Stimulated activated CD8-positive, alpha-beta memory T cell treated with anti-CD3 and anti-CD28 coated beads, Interleukin-15, amount 100 ng/mL, for 1 hour (primary cell): ENCODE results near the gene NAPB.
"Not testable (repeated sequence)": the region's sequence is repeated elsewhere in the genome, so short reads cannot be mapped to it uniquely, and the experiment has no call there.

Experiments used
- DNase-seq: peaks from one replicate; pipeline ENCODE4 v3.0.0-alpha.2; 2020; ENCODE audit warnings: low read depth

The NAPB gene

GRCh38 chr20:23367770-23368169 lies 53.5 kb downstream of the NAPB start:
- DNase-seq: no peak

GRCh38 chr20:23366384-23366783 lies 54.9 kb downstream of the NAPB start:
- DNase-seq: no peak

GRCh38 chr20:23365390-23366165 lies 55.7 kb downstream of the NAPB start:
- DNase-seq: no peak

- DNase-seq: no peak
These were observed 58.0 kb downstream of the NAPB start for GRCh38 chr20:23363257-23363649.

GRCh38 chr20:23362392-23363256 lies 58.7 kb downstream of the NAPB start:
- DNase-seq: no peak

- DNase-seq: peak; percentile 94
These were observed 59.6 kb downstream of the NAPB start, which contains the start of gene GZF1 for GRCh38 chr20:23361476-23362391. GZF1 (plus strand) TSS chr20:23362182; CDS start chr20:23364384, 2,202 bp downstream.

- DNase-seq: no peak
These were observed 60.2 kb downstream of the NAPB start for GRCh38 chr20:23361119-23361475.

GRCh38 chr20:23360531-23360930 lies 60.8 kb downstream of the NAPB start:
- DNase-seq: no peak

- no peak for DNase-seq
These were observed 62.2 kb downstream of the NAPB start for GRCh38 chr20:23358923-23359593.

- DNase-seq: no peak
These were observed 62.8 kb downstream of the NAPB start for GRCh38 chr20:23358563-23358906.

- peak; percentile 99 for DNase-seq
These were observed 63.3 kb downstream of the NAPB start for GRCh38 chr20:23357767-23358562.

GRCh38 chr20:23356203-23356602 lies 65.1 kb downstream of the NAPB start:
- DNase-seq: no peak

GRCh38 chr20:23350904-23351838 lies 70.1 kb downstream of the NAPB start:
- DNase-seq: no peak

- peak; percentile 90 for DNase-seq
These were observed 70.9 kb downstream of the NAPB start, which contains the start of gene NXT1 for GRCh38 chr20:23350196-23350903. NXT1 (plus strand) TSS chr20:23350791; CDS start chr20:23354042, 3,251 bp downstream.

- DNase-seq: peak; percentile 53
These were observed 71.7 kb downstream of the NAPB start for GRCh38 chr20:23349338-23350195.

GRCh38 chr20:23348510-23348909 lies 72.8 kb downstream of the NAPB start:
- DNase-seq: not testable (repeated sequence)

GRCh38 chr20:23347791-23348190 lies 73.5 kb downstream of the NAPB start:
- no peak for DNase-seq

- no peak for DNase-seq
These were observed 75.3 kb downstream of the NAPB start for GRCh38 chr20:23346002-23346401.
